ENCODE results near the gene KRTAP4-3.
"Not testable (repeated sequence)": the region's sequence is repeated elsewhere in the genome, so short reads cannot be mapped to it uniquely, and the experiment has no call there.

KRTAP4-3 gene

DNA sequence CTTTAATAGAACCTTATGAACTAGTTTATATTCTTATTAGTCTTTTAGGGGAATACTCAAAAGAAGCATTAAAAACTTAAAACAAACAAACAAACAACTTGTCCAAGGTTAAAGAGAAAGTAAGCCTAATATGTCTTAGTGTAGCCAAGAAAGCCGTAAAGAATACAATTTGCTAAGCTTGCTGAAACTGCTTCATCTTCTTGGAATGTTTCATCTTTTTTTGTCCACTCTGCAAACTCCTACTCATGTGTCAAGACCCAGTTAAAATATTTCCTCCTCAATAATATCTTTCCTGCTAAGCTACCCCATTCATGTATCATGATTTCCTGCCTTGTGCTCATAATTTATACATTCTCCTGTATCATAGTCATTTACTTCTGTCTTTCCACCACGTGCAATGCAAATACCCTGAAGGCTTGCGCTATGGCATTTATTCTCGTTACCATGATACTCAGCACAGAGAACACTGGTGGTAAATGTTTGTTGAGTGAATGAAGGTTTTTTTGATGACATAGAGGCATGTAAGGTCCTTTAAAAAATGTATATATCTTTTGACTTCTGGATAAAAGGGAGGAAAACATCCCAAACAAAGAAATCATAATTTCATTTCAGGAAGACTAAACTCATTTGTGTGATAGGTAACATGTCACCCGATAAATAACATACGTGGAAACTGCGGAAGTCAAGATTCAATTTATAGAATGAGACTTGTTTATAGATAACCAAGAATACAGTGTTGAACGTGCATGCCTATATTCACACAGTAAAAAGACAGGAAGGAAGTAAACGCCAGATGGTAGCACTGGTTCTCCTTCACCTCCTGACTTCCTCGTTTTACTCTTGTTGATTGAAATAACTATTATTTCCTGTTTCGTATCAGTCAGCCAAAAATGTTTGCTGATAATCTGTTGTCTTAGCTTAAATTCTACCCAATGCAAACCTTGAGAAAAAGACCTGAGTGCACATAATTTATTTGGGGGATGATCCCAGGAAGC, 48.0 kb downstream of the KRTAP4-3 start:
- DNase-seq (ENCODE audit: low read depth in 1 of 2, low spot score in 1 of 2) = not testable (repeated sequence)

DNA sequence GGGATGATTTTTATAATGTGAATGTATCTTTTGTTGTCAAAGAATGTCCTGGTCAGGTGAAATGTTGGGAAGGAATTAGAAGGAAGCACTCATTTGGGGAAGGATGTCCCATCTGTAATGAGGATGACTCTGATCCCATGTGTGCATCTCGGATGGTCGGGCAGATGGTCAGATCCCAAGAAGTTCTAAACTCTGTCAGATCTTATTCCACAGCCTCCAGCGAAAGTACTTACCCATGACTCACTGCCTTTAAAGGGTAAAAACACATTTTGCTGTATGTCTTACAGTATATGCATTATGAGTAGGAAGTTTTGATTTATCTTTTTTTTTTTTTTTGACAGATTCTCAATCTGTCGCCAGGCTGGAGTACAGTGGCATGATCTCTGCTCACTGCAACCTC, 49.3 kb downstream of the KRTAP4-3 start:
- no peak for DNase-seq (ENCODE audit: low read depth in 1 of 2, low spot score in 1 of 2)

DNA sequence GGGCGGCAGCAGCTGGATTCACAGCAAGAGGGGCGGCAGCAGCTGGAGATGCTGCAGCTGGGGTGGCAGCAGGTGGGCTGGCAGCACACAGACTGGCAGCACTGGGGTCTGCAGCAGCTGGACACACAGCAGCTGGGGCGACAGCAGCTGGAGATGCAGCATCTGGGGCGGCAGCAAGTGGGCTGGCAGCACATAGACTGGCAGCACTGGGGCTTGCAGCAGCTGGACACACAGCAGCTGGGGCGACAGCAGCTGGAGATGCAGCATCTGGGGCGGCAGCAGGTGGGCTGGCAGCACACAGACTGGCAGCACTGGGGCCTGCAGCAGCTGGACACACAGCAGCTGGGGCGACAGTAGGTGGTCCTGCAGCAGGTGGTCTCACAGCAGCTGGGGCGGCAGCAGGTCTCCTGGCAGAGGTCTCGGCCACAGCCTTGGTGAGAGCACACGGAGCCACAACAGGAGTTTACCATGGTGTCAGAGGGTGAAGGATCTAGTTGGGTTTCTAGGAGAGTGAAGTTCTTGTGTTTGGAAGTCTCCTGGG, 50.1 kb downstream of the KRTAP4-3 start, which contains the start of gene KRTAP4-11:
Gene KRTAP4-11 (minus strand): TSS at position 528 of the 541 bp plus-strand sequence. CDS start 58 bp downstream, at position 470.
- DNase-seq (ENCODE audit: low read depth in 1 of 2, low spot score in 1 of 2) = not testable (repeated sequence)

All from stimulated activated CD4-positive, alpha-beta T cell treated with anti-CD3 and anti-CD28 coated beads, Interleukin-15, amount 100 ng/mL, for 1 hour (primary cell).